HG02759 (cell line): ENCODE measurements around the gene DXO.
"Not testable (repeated sequence)": the region's sequence is repeated elsewhere in the genome, so short reads cannot be mapped to it uniquely, and the experiment has no call there.

Experiments used
- ATAC-seq: cut with Tn5 transposase; IDR thresholded peaks from one replicate; pipeline ENCODE4 v1.9.1; 2021; ENCODE audit warnings: mild to moderate bottlenecking, moderate library complexity; ENCODE audit not compliant: unreplicated experiment

The DXO gene

GRCh38 chr6:31971993-31972708 is at the start of gene DXO:
Gene DXO, minus strand, starts transcription at chr6:31972138. Its CDS starts 463 bp downstream, at chr6:31971675.
- ATAC-seq: peak; percentile 89

GRCh38 chr6:32014547-32014946 is 42.6 kb upstream of the DXO start, which contains the start of gene C4B:
Gene C4B, plus strand, starts transcription at chr6:32014795. Its CDS starts 51 bp downstream, at chr6:32014846.
- not testable (repeated sequence) for ATAC-seq

- not testable (repeated sequence) for ATAC-seq
Observed at GRCh38 chr6:32013738-32014137, 41.8 kb upstream of the DXO start.

GRCh38 chr6:32012941-32013617 is 41.1 kb upstream of the DXO start:
- not testable (repeated sequence) for ATAC-seq

GRCh38 chr6:32010856-32011530 is 39.1 kb upstream of the DXO start:
- not testable (repeated sequence) for ATAC-seq

- ATAC-seq: not testable (repeated sequence)
Observed at GRCh38 chr6:32009537-32009936, 37.6 kb upstream of the DXO start.

- ATAC-seq: not testable (repeated sequence)
Observed at GRCh38 chr6:32008616-32009015, 36.7 kb upstream of the DXO start.

- not testable (repeated sequence) for ATAC-seq
Observed at GRCh38 chr6:32008037-32008436, 36.1 kb upstream of the DXO start.

- not testable (repeated sequence) for ATAC-seq
Observed at GRCh38 chr6:32007086-32007485, 35.1 kb upstream of the DXO start.

GRCh38 chr6:32005991-32006529 is 34.1 kb upstream of the DXO start:
- not testable (repeated sequence) for ATAC-seq

- ATAC-seq: not testable (repeated sequence)
Observed at GRCh38 chr6:32005538-32005880, 33.6 kb upstream of the DXO start.

- not testable (repeated sequence) for ATAC-seq
Observed at GRCh38 chr6:32004864-32005537, 33.1 kb upstream of the DXO start.

- ATAC-seq: not testable (repeated sequence)
Observed at GRCh38 chr6:32004393-32004792, 32.5 kb upstream of the DXO start.

- not testable (repeated sequence) for ATAC-seq
Observed at GRCh38 chr6:32003301-32003700, 31.4 kb upstream of the DXO start.

- ATAC-seq: not testable (repeated sequence)
Observed at GRCh38 chr6:32002546-32003268, 30.8 kb upstream of the DXO start.

- ATAC-seq: not testable (repeated sequence)
Observed at GRCh38 chr6:31996385-31996784, 24.4 kb upstream of the DXO start.

- not testable (repeated sequence) for ATAC-seq
Observed at GRCh38 chr6:31994421-31994820, 22.5 kb upstream of the DXO start.

- ATAC-seq: not testable (repeated sequence)
Observed at GRCh38 chr6:31989363-31989762, 17.4 kb upstream of the DXO start.

GRCh38 chr6:31981744-31982143 is 9.8 kb upstream of the DXO start, which contains the start of gene C4A:
Gene C4A, plus strand, starts transcription at chr6:31982057. Its CDS starts 51 bp downstream, at chr6:31982108.
- ATAC-seq: not testable (repeated sequence)

- not testable (repeated sequence) for ATAC-seq
Observed at GRCh38 chr6:31980998-31981397, 9.1 kb upstream of the DXO start.
